Stimulated activated CD8-positive, alpha-beta memory T cell treated with anti-CD3 and anti-CD28 coated beads, Interleukin-15, amount 100 ng/mL, for 48 hours (primary cell): Measurements from ENCODE around the gene SBSN.
A peak's percentile ranks its signal among the peaks of the same experiment; 100 is the strongest.
"Not testable (repeated sequence)": the region's sequence is repeated elsewhere in the genome, so short reads cannot be mapped to it uniquely, and the experiment has no call there.

ENCODE experiments used
- DNase-seq, 2 donors: peaks; one replicate each; pipeline ENCODE4 v3.0.0-alpha.2; 2020; ENCODE audit warnings: low read depth in 2 of 2

The SBSN gene

DNA sequence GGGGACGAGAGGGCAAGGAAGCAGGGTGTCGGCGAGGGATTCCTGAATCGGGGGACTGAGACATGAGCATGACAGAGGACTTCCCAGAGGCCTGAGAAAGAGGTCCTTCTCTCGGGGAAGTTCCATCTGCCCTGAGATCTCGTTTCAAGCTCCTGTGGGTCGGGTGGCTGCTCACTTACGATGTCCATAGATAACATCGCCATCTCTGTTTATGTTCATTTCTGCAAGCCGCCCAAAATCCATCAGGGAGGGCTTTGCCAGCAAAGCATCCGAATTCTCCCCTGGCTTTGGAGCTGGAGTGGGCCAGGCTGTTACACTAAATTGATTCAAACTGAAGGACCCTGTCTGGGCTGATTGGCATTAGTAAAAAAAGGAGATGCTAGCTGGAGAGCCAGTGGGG lies 20.6 kb downstream of the SBSN start:
- DNase-seq: no peak

GRCh38 chr19:35506011-35506410 lies 22.1 kb downstream of the SBSN start:
- no peak for DNase-seq

GRCh38 chr19:35502751-35503150 lies 25.4 kb downstream of the SBSN start:
- DNase-seq: no peak

GRCh38 chr19:35501684-35502083 lies 26.4 kb downstream of the SBSN start:
- no peak for DNase-seq

GRCh38 chr19:35500611-35501010 lies 27.5 kb downstream of the SBSN start:
- no peak for DNase-seq

GRCh38 chr19:35498984-35499527 lies 29.1 kb downstream of the SBSN start:
- no peak for DNase-seq

DNA sequence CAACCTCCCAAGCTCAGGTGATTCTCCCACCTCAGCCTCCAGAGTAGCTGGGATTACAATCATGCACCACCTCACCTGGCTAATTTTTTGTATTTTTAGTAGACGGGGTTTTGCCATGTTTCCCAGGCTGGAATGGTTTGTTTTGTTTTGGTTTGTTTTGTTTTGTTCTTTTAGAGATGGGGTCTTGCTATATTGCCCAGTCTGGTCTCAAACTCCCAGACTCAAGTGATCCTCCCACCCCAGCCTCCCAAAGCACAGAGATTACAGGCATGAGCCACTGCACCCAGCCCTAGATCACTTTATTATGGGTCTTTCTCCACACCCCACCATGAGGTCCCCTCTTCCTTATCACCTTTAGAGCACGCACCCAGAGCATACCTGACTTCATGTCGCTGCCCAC lies 29.9 kb downstream of the SBSN start:
- DNase-seq: no peak

DNA sequence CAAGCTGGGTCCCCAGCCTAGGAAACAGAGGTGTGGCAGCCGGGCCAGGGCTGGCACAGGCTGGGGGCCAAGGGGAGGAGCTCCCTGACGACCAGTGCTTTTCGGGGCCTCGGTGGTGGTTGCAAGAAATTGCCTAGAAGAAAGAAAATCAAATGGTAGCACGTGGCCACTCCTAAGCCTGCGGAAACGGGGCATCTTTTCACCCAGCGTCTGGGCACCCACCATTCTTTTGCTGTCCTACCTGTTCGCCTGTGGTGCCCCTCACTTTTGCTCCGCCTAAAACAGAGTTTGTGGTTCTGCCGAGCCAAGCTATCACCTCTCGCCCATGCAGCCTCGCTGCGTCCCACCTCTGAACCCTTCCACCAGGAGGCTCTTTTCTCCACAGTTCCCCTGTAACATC lies 30.7 kb downstream of the SBSN start:
- no peak for DNase-seq

DNA sequence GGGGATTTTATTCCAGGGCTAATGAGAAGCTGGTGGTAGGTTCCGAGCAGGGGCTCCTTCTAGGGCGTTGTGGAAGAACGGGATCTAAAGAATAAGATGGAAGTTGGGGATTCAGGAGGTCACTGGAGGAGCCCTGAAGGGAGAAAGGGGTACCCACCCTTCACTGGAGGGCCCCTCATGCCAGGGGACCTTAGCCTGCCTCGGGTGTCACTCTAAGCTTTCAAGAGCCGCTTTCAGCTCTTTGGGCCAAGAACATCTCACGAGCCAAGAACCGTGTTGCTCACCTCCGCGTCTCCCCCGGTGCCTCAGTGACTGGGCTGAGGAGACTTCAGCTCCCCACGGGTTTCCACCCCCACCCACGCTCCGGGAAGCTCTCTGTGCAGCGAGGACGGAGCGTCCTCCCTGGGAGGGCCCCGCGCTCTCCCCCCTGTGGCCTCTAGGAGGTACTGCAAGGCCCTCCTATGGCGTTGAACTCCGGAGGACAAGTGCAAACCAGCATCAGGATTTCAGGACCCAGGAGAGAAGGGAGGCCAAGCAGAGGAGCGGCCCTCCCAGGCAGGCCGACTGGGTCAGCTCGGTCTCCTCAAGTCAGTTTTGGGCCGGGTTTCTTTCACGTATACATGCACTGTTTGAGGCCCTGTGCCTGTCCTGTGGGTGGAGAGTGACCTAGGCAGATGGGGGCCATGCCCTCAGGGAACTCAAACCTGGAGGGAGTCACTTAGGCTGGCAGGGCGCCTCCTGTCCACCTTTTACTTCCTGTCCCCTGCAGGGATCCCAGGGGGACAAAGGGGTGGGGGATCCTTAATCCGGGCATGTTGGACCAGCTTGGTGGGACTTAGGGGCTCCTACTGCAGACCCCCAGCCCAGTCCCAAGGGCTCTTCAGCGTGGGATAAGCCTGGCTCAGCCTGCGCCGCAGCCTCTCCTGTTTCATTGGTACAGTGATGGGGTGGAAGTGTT lies 32.7 kb downstream of the SBSN start:
- DNase-seq: peak; percentile 62 to 70

- DNase-seq: no peak
These were observed 34.1 kb downstream of the SBSN start for GRCh38 chr19:35493971-35494370.

DNA sequence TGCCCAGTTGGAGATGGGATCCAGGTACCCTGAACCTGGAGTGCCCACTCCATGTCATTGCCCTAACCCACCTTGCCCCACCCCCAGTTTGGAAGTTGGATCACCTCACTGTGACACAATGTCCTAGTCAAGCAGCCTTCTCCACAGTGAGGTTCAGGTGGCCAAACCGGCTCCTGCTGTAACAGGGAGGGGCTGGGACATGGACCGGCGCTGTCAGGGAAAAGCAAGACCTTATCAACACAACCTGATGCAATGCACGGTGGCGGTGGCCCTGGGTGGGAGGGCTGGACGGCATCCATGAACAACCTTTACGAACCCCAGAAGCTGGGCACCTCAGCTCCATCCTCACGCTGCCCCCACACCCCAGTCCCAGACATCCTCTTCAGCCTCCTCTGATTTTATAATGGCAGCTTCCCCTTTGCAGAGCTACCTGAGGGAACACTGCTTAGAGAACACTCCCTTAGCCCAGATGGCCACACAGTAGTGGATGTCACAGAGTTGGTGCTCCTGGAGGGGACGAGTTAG lies 36.2 kb downstream of the SBSN start:
- DNase-seq: no peak

DNA sequence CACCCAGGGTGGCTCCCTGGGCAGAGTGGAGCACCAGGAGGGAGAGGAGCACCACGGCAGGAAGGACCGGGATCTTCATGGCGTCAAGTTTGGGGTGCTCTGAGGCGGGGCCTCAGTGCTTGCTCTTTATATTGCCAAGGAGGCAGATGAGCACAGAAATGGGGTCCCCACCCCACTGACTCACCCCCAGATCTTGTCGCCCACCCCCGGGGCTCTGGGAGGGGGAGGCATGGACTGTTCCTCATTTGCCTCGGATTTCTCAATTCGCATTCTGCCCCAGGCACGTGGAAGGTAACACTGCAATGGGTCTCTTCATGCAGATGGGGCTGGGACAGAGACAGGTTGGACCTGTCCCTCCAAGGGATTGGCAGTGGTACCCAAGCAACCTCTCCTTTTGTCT lies 37.7 kb downstream of the SBSN start, which contains the start of gene KRTDAP:
KRTDAP (minus strand) TSS at position 101 of the 400 bp plus-strand sequence; CDS start at position 79, 22 bp downstream.
- DNase-seq: no peak

- DNase-seq: no peak
These were observed 39.4 kb downstream of the SBSN start for GRCh38 chr19:35488677-35489076.

- DNase-seq: no peak
These were observed 40.4 kb downstream of the SBSN start for GRCh38 chr19:35487656-35488182.

GRCh38 chr19:35486268-35486708 lies 41.8 kb downstream of the SBSN start:
- DNase-seq: no peak

- peak in 1 of 2 donors; percentile 8 for DNase-seq
These were observed 43.7 kb downstream of the SBSN start for GRCh38 chr19:35484252-35485036.

DNA sequence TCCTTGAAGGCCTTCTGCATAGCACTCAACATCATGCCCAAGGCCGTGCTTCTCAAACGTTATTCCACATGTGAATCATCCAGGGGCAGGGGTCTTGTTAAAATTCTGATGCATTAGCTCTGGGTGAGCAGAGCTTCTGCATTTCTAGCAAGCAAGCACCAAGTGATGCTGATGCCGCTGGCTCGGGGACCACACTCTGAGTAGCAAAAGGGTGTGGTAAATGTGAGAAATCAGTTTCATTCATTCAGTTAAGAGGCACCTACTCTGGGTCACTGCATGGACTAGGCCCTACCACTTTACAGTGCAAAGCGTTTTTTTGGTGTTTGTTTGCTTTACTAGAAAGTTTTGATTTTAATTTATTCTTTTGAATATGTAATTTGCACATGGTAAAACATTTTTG lies 45.0 kb downstream of the SBSN start:
- DNase-seq: no peak

GRCh38 chr19:35478794-35479677 lies 49.1 kb downstream of the SBSN start:
- no peak for DNase-seq

- no peak for DNase-seq
These were observed 52.0 kb downstream of the SBSN start for GRCh38 chr19:35476149-35476548.

- not testable (repeated sequence) for DNase-seq
These were observed 53.5 kb downstream of the SBSN start for GRCh38 chr19:35474594-35474993.

GRCh38 chr19:35474104-35474503 lies 54.0 kb downstream of the SBSN start:
- no peak for DNase-seq
